ENCODE data around the gene ESPN.

The ESPN gene

GRCh38 chr1:6495540-6496364, 71.2 kb downstream of the ESPN start:
- H3K27ac ChIP-seq: no peak overlapping the region
- TF ChIP-seq, protein P1, sequence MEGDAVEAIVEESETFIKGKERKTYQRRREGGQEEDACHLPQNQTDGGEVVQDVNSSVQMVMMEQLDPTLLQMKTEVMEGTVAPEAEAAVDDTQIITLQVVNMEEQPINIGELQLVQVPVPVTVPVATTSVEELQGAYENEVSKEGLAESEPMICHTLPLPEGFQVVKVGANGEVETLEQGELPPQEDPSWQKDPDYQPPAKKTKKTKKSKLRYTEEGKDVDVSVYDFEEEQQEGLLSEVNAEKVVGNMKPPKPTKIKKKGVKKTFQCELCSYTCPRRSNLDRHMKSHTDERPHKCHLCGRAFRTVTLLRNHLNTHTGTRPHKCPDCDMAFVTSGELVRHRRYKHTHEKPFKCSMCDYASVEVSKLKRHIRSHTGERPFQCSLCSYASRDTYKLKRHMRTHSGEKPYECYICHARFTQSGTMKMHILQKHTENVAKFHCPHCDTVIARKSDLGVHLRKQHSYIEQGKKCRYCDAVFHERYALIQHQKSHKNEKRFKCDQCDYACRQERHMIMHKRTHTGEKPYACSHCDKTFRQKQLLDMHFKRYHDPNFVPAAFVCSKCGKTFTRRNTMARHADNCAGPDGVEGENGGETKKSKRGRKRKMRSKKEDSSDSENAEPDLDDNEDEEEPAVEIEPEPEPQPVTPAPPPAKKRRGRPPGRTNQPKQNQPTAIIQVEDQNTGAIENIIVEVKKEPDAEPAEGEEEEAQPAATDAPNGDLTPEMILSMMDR (conservative IDR thresholded peaks at IDR 0.05): no peak

DNA sequence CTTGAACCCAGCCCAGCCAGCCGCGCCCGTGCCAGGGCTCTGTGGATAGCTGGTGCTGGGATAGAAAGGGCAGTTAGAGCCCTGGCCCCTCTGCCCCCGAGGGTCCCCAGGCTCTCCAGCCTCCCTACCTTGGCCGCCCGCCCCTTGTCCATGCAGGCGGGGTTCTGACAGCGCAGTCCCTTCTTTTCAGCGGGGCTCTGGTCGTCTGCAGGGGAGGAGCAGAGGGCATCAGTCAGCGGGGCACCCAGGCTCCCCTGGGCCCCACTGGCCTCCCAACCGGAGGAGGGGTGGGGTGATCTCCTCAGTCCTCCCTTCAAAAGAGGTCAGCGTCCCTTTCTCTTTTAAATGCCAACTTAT, 71.8 kb downstream of the ESPN start:
- peak overlapping the region; percentile 51; the same call in 1 of the 2 replicates for H3K27ac ChIP-seq
- TF ChIP-seq, protein P1 (conservative IDR thresholded peaks at IDR 0.05): no peak

- TF ChIP-seq, protein P1 (conservative IDR thresholded peaks at IDR 0.05): no peak
- H3K27ac ChIP-seq: peak overlapping the region; percentile 51; the same call in 1 of the 2 replicates
Observed at GRCh38 chr1:6496890-6497214, 72.3 kb downstream of the ESPN start.

DNA sequence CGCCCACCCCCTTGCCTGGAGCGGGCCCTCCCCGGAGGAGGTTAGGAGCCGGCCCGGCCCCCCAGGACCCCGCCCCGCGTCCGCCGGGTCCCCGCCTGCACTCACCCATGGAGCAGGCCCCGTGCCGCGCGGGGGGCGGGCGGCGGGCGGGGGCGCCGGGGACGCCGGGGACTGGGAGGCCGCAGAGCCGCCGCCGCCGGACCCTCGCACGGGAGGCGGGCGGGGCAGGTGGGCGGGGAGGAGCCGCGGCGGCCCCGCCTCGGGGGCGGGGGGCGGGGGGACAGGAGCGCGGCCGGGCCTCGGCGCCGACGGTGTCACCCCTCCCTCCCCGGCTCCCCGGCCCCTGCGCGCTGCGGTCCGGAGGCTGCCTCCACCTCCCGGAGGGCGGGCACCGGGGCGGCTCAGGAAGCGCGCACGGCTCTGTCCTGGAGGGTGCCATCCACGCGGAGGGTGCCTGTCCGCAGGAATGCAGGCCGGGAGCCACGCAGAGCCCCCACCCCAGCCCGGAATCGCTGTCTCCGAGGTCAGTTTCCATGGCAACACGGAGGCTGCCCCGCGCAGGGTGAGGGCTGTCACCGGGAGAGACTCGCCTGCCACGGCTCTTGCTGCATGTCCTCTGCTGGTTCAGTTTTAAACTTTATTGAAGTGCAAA, 72.8 kb downstream of the ESPN start:
- TF ChIP-seq, protein P1 (conservative IDR thresholded peaks at IDR 0.05): no peak
- H3K27ac ChIP-seq: peak overlapping the region; percentile 51; the same call in 1 of the 2 replicates

DNA sequence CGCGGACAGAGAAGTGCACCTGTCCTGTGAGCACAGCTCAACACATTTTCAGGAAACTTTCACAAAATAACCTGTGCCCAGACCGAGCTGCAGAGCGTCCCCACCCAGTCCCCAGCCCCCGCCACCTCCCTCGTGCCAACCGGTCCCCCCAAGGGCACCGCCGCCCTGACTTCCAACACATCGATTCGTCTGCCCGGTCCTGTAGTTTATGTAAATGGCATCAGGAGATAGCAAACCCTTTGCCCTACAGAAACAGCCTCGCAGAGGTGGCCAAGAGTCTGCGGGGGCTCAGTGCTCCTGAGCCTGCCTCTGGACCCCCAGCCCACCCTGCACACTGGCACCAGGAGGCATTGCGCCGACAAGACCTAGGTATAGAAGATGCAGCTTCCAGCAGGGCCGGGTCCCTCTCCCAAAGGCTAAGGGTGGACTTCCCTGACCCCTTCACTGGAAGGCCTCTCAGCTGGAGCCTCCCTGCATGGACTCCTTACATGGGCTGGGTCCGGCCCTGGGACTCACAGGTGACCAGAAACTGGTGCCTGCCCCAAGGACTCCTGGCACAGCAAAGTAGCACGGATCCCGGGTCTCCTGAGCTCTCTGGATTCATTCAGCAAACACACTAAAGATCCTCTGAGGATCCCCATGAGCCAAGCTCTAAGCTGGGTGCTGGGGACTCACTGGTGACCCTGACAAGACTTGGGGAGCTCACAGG, 73.4 kb downstream of the ESPN start:
- peak overlapping the region; percentile 51; the same call in 1 of the 2 replicates for H3K27ac ChIP-seq
- TF ChIP-seq, protein P1 (conservative IDR thresholded peaks at IDR 0.05): no peak

- TF ChIP-seq, protein P1 (conservative IDR thresholded peaks at IDR 0.05): no peak
- no peak overlapping the region for H3K27ac ChIP-seq
Observed at GRCh38 chr1:6498576-6499111, 74.1 kb downstream of the ESPN start.

- no peak overlapping the region for H3K27ac ChIP-seq
- TF ChIP-seq, protein P1 (conservative IDR thresholded peaks at IDR 0.05): no peak
Observed at GRCh38 chr1:6499296-6499695, 74.7 kb downstream of the ESPN start.
